Renal pelvis (tissue), 4 donors: ENCODE data around the gene TM4SF5. TPM values are rescaled to one million over a fixed set of nuclear protein-coding genes. Genes with fewer than 3 reads are reported as not detected.
"Not testable (repeated sequence)": the region's sequence is repeated elsewhere in the genome, so short reads cannot be mapped to it uniquely, and the experiment has no call there.

Experiments
- DNase-seq: peaks from one replicate; pipeline ENCODE4 v3.0.0-alpha.2; 2013
- polyA plus RNA-seq, 3 donors: library from polyadenylated mRNA; unstranded; fragments of 120-200 nt; gene quantifications; one replicate each; pipeline ENCODE4 v1.2.1, GENCODE V29; 2013; ENCODE audit not compliant: insufficient read length in 3 of 3

Gene TM4SF5
- polyA plus RNA-seq, 3 donors, result 2.4 to 3.7 (median 2.5) TPM

- DNase-seq, result no peak
Observed at GRCh38 chr17:4823373-4824089, 51.8 kb downstream of the TM4SF5 start.

- no peak for DNase-seq
Observed at GRCh38 chr17:4827399-4827798, 55.7 kb downstream of the TM4SF5 start.

- not testable (repeated sequence) for DNase-seq
Observed at GRCh38 chr17:4832829-4833177, 61.1 kb downstream of the TM4SF5 start.

Other genes starting within 250 kb of the TM4SF5 start
- gene MYBBP1A, start 216.5 kb upstream of the TM4SF5 start, polyA plus RNA-seq, result 10 to 100 TPM; 44.5 to 48.2 (median 45.1) TPM
- gene GGT6, start 211.3 kb upstream of the TM4SF5 start, polyA plus RNA-seq, result 1 to 10 TPM; 8.2 to 9.5 (median 8.3) TPM
- 10 to 100 TPM; 67.4 to 70.0 (median 67.8) TPM for gene SMTNL2, start 187.4 kb upstream of the TM4SF5 start, polyA plus RNA-seq
- under 1 TPM; 0.22 to 0.56 (median 0.47) TPM for gene ALOX15, start 130.2 kb upstream of the TM4SF5 start, polyA plus RNA-seq
- 10 to 100 TPM; 50.9 to 56.5 (median 51.3) TPM for gene PELP1, start 67.7 kb upstream of the TM4SF5 start, polyA plus RNA-seq
- 10 to 100 TPM; 32.8 to 36.6 (median 36.5) TPM for gene ARRB2, start 61.3 kb upstream of the TM4SF5 start, polyA plus RNA-seq
- 10 to 100 TPM; 27.3 to 29.7 (median 27.6) TPM for gene MED11, start 40.5 kb upstream of the TM4SF5 start, polyA plus RNA-seq
- gene ZMYND15, start 32.1 kb upstream of the TM4SF5 start, polyA plus RNA-seq, result 1 to 10 TPM in 1 of 3 donors, under 1 TPM in 2; 0.37 to 1.0 (median 0.58) TPM
- 10 to 100 TPM; 10.2 to 16.1 (median 14.1) TPM for gene CXCL16, start 32.0 kb upstream of the TM4SF5 start, polyA plus RNA-seq
- under 1 TPM; 0.39 to 0.74 (median 0.65) TPM for gene VMO1, start 14.5 kb downstream of the TM4SF5 start, polyA plus RNA-seq
- 10 to 100 TPM; 10.7 to 14.5 (median 12.5) TPM for gene GLTPD2, start 17.1 kb downstream of the TM4SF5 start, polyA plus RNA-seq
- 100 to 1,000 TPM; 130 to 146 (median 145) TPM for gene PSMB6, start 24.3 kb downstream of the TM4SF5 start, polyA plus RNA-seq
- 10 to 100 TPM; 35.1 to 53.7 (median 45.2) TPM for gene PLD2, start 35.3 kb downstream of the TM4SF5 start, polyA plus RNA-seq
- 10 to 100 TPM; 51.2 to 70.4 (median 69.7) TPM for gene MINK1, start 61.5 kb downstream of the TM4SF5 start, polyA plus RNA-seq
- gene C17orf107, start 127.7 kb downstream of the TM4SF5 start, polyA plus RNA-seq, result 1 to 10 TPM; 1.6 to 2.1 (median 1.8) TPM
- 1 to 10 TPM; 1.1 to 2.7 (median 1.4) TPM for gene CHRNE, start 131.2 kb downstream of the TM4SF5 start, polyA plus RNA-seq
- 1 to 10 TPM; 2.1 to 2.7 (median 2.6) TPM for gene GP1BA, start 160.4 kb downstream of the TM4SF5 start, polyA plus RNA-seq
- 10 to 100 TPM; 77.1 to 93.9 (median 85.5) TPM for gene SLC25A11, start 168.2 kb downstream of the TM4SF5 start, polyA plus RNA-seq
- gene RNF167, start 168.4 kb downstream of the TM4SF5 start, polyA plus RNA-seq, result 100 to 1,000 TPM; 129 to 146 (median 134) TPM
- 100 to 1,000 TPM; 401 to 502 (median 460) TPM for gene PFN1, start 176.6 kb downstream of the TM4SF5 start, polyA plus RNA-seq
- 10 to 100 TPM; 26.2 to 30.9 (median 28.9) TPM for gene ENO3, start 179.2 kb downstream of the TM4SF5 start, polyA plus RNA-seq
- 100 to 1,000 TPM in 1 of 3 donors, 10 to 100 TPM in 2; 99.6 to 111 (median 100.0) TPM for gene SPAG7, start 195.9 kb downstream of the TM4SF5 start, polyA plus RNA-seq
- 10 to 100 TPM; 25.3 to 35.7 (median 34.8) TPM for gene CAMTA2, start 215.8 kb downstream of the TM4SF5 start, polyA plus RNA-seq
- gene INCA1, start 225.6 kb downstream of the TM4SF5 start, polyA plus RNA-seq, result 1 to 10 TPM; 6.9 to 9.5 (median 9.3) TPM
- 10 to 100 TPM; 89.4 to 99.7 (median 90.9) TPM for gene KIF1C, start 226.1 kb downstream of the TM4SF5 start, polyA plus RNA-seq